Tibial nerve (tissue), 3 donors: ENCODE results near the gene AFG1L.

Source experiments
- CTCF ChIP-seq, 5 experiments: fragments of 200-600 bp in 3 of 5; fragments of 450-650 bp in 2 of 5; sonication (generic) in 3 of 5; IDR thresholded peaks; one replicate each; pipeline ENCODE4 v1.5.1; 2016 to 2019; ENCODE audit warnings: antibody characterized with exemption in 5 of 5, mild to moderate bottlenecking in 3 of 5, moderate library complexity in 2 of 5
- POLR2A ChIP-seq, 2 donors: fragments of 450-650 bp; IDR thresholded peaks; one replicate each; pipeline ENCODE4 v1.6.1; 2017; ENCODE audit warnings: antibody characterized with exemption in 2 of 2, mild to moderate bottlenecking in 2 of 2, moderate library complexity in 2 of 2

- TF ChIP-seq CTCF (IDR thresholded peaks at IDR 0.05) = no peak
- TF ChIP-seq POLR2A (IDR thresholded peaks at IDR 0.05) = no peak
These were observed 199.6 kb downstream of the AFG1L start for GRCh38 chr6:108494434-108494833.
